HG03196 (cell line): ENCODE results near the gene SCML1.

Source experiments
- ATAC-seq: cut with Tn5 transposase; IDR thresholded peaks from one replicate; pipeline ENCODE4 v1.9.1; 2021; ENCODE audit not compliant: unreplicated experiment

SCML1 gene

GRCh38 chrX:17736856-17737709 is at the start of gene SCML1:
SCML1 (plus strand) TSS chrX:17737493; CDS start chrX:17744187, 6,694 bp downstream.
- ATAC-seq: peak; percentile 72

DNA sequence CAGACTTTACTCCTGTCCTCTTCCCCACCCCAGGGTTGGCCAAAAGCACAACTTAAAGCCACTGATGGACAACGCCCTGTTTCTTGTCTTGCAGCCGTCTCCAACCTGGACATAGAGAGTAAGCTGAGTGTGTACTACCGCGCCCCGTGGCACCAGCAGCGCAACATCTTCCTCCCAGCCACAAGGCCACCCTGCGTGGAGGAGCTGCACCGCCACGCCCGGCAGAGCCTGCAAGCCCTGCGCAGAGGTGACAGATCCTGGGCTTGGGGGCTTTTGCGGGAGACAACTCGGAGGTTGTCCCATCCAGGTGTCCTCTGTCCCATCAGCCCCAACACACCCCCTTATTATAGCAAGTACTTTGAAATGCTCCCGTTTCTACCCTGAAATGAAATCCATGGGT is 49.6 kb upstream of the SCML1 start:
- no peak for ATAC-seq

DNA sequence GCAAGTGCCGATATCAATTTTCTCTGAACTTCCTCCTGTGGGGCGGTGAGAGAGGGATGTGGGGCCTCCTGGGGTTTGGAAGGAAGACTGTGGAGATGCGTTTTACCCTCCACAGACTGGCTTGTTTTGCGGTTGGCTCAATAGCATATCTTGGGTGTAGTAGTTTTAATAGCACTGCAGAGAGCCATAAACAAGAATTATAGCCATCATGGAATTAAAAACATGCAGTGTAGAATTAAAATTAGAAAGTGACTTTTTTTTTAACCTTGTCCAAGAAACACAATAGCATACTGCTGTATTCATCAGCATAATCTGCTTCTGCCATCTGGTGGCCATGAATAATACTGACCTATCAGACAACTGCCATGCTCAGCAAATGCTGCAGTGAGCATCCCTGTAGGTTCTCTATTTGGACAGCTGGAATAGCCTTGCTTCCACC is 47.3 kb upstream of the SCML1 start:
- no peak for ATAC-seq

- no peak for ATAC-seq
Observed at GRCh38 chrX:17692709-17693346, 44.5 kb upstream of the SCML1 start.

- no peak for ATAC-seq
Observed at GRCh38 chrX:17697191-17697590, 40.1 kb upstream of the SCML1 start.

DNA sequence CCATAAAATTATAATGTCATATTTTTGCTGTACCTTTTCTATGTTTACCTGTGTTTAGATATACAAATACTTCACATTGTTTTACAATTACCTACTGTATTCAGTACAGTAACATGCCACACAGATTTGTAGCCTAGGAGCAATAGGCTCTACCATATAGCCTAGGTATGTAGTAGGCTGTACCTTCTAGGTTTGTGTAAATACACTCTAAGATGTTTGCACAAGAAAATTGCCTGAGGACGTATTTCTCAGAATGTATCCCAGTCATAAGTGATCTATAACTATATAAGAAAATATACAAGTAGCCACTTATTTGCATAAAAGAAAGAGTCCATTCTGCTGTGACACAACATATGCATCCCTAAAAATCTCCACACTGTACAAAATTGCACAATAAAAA is 36.3 kb upstream of the SCML1 start:
- no peak for ATAC-seq

- ATAC-seq: no peak
Observed at GRCh38 chrX:17703201-17703600, 34.1 kb upstream of the SCML1 start.

DNA sequence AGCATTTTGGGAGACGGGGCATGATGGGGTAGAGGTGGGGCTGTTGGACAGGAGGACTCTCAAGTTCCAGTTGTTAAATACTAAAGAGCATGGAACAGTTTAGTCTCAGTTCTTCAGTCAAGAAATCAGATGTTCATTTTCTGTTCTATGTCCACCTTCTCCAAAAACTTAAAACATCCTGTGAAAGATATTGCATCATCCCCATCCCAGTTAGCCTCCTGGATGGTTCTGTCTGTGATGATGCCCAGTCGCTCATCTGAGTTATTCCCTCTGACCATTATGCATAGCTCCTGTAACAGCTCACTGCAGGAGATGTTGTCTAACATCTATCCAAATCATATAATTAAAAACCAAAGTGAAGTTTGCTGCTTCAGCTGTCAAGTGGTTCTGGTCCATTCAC is 32.1 kb upstream of the SCML1 start:
- ATAC-seq: no peak

DNA sequence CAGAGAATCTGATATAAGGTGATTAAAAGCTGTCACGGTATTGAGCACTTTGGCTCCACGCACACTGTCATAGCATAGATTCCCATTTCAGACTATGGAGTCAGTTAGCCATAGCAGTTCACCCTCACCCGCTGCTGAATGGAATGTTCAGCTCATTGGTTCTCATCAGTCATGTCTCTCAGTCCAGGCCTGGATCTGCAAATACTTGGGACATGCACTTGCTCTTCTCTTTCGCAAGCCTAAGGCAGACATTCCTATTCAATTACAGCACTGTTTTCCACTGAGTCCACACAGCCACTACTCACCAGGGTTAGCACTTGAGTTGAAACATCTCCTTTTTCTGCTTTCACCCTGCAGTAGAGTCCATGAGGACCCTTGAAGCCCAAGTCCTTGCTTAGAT is 30.6 kb upstream of the SCML1 start:
- ATAC-seq: no peak

DNA sequence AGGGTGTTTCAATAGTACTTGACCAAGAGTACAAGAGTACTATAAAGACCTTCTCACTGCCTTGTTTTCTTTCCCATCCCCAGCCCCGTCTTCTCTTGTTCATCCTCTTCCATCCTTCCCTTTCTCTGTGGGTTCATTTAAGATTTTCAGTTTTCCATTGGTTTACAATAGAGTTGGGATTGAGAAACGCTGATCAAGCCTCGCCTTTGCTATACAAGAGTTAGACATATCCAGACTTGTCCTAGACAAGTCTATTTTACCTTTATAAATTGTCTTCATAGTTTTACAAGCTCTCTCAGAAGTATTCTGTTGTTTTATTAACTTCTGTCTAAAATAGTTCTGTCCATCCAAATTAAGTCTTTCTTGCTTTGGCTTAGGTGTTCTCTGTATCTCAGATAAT is 29.6 kb upstream of the SCML1 start:
- no peak for ATAC-seq

DNA sequence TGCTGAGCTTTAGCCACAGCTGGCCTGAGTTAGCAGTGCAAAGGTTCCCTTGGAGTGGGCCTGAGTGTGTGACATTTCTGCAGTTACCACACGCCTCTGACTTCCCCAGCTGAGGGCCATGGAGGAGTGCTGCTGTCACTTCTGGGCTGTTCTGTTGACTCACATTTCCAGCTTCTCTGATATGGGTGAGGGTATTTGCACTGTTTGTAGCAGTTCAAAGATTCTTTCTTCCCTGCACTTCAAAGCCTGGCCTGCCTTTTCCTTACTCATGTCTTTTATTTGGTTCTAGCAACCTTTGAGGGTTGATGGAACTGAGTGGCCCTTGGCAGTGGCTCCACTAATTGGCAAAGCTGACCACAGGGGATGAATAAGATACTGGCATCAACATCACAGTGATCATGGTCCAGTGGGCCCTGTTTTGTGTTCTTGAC is 26.4 kb upstream of the SCML1 start:
- no peak for ATAC-seq

DNA sequence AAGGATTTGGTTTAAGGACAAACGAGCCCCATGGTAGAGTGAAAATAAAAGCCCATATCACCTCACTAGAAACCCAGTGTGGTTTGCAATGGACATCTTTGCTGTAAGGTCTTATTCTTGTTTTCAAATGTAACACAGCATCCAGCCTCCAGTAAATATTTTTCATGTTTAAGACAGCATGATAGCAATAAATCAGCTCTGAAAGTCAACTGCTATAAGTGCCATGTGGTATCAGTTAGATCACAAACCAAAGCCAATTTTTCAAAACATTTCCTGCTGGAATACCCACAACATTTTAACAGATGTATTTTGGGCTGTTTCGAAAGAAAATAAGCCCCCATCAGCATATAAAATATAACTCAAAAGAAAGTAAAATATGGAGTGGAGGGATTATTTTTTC is 24.0 kb upstream of the SCML1 start:
- no peak for ATAC-seq

- no peak for ATAC-seq
Observed at GRCh38 chrX:17718649-17719165, 18.6 kb upstream of the SCML1 start.

DNA sequence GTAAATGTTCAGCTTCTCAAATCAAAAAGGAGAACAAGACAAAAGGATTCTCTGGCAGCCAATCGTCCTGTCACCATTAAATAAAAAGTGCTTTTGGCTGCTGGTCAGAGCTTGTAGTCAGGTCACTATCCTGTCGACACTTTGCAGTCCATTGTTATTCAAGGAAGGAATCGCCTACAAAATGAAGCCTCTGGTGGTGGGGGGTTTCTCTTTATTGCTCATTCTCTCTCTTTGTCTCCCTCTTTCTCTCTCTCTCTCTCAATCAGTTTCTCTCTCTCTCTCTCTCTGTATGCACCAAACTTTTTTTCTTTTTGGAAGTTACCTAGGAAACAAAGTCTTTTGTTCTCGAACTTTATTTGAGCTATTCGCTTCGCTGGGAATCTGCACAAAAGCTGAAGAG is 17.6 kb upstream of the SCML1 start:
- ATAC-seq: no peak

DNA sequence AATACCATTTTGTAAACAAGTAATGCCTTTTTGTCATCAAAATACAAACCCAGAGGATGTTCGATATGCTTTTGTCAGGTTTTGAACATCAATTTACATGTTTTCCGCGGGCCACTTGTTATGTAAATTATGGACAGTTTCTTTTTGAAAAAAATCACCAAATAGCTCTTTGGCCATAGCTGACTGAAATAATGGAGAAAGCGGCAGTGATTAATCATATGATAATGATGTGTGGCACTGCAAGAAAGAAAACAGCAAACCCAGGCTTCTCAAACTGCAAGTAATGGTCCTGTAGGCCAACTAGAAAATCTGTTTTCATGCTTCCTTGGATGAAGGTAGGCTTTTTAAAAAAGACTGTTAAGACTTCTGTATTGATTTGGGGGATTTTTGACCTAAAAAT is 15.6 kb upstream of the SCML1 start:
- ATAC-seq: no peak

DNA sequence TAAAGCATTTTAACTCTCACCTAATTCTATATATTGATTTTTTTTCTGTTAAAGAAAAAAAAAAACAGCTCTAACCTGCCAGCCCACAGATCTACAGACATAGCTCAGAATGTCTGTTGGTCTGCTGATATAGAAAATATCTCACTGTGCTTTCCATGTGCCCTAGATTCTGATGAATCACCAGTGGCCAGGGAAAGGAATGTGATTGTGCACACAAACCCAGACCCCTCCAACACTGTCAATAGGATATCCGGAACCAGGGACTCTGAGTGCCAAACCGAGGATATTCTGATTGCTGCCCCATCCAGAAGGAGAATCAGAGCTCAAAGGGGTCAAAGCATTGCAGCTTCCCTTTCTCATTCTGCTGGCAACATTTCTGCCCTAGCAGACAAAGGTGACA is 12.1 kb upstream of the SCML1 start:
- ATAC-seq: no peak

- ATAC-seq: no peak
Observed at GRCh38 chrX:17732138-17732783, 5.0 kb upstream of the SCML1 start.

- no peak for ATAC-seq
Observed at GRCh38 chrX:17735406-17735805, 1.9 kb upstream of the SCML1 start.

- ATAC-seq: no peak
Observed at GRCh38 chrX:17736478-17736855, 826 bp upstream of the SCML1 start.

DNA sequence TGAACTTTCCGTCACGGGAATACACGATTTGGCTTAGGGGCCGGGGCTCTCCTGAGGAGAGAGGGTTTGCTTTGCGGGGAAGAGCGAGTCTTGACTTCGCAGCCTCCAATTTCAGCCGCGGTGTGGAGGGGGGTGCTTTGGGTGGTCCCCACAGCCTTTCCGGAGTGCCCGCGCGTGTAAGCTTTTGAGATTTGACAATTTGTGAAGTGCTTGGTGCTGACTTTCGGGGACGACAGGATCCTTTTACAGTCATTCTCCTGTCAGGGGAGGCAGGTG is 355 bp downstream of the SCML1 start:
- no peak for ATAC-seq

DNA sequence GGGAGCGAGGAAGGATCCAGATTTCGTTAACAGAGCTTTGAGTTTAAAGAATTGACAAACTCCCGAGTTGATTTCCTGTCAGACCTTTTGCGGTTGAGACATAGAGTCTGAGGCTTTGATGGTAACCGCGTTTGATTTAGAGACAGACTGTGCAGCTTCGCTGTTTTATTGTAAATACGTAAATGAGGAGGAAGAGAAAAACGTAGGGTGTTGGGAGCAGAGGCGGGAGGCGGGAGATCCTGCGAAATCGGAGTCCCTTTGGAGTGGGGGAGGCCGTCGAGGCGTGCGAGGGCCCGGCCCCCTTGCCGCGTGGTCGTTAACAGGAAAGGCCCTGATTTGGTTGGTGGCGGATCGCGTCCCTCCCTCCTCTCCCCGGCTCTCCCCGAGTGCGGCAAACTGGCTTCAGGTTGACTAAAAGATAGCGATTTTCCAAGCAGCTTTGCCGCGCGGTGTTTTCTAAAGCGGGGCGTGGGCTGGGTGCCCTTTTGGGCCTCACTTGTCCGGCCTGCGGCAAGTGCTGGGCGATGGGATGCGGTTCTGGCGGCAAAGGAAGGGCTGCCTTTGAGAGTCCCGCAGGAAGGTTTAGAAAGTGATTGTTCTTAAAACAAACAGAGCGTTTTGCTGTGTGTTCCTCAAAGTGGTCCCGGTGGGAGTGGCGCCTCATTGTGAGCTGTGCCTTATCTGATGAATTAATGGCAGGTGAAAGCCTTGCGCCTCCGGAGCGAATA is 857 bp downstream of the SCML1 start:
- ATAC-seq: no peak
